IPS-18a (cell line): ENCODE results near the gene GRIP1.
"Not testable (repeated sequence)": the region's sequence is repeated elsewhere in the genome, so short reads cannot be mapped to it uniquely, and the experiment has no call there.

ENCODE experiments used
- H3K27ac ChIP-seq: one replicate; pipeline ENCODE4 v1.5.1; 2013; ENCODE audit warnings: low read length
- H3K27me3 ChIP-seq: one replicate; pipeline ENCODE4 v1.6.1; 2013; ENCODE audit warnings: mild to moderate bottlenecking, low read length; ENCODE audit not compliant: control insufficient read depth, insufficient read depth
- H3K36me3 ChIP-seq: one replicate; pipeline ENCODE4 v1.6.1; 2013; ENCODE audit warnings: low read depth, low read length; ENCODE audit not compliant: control insufficient read depth
- H3K4me1 ChIP-seq: one replicate; pipeline ENCODE4 v1.6.1; 2013; ENCODE audit warnings: low read depth, low read length; ENCODE audit not compliant: control insufficient read depth
- H3K4me3 ChIP-seq: one replicate; pipeline ENCODE4 v1.5.1; 2013; ENCODE audit warnings: low read length
- H3K9ac ChIP-seq: one replicate; pipeline ENCODE4 v1.6.1; 2013; ENCODE audit warnings: mild to moderate bottlenecking, low read length, moderate library complexity
- H3K9me3 ChIP-seq: one replicate; pipeline ENCODE4 v1.6.1; 2013; ENCODE audit warnings: low read depth, low read length; ENCODE audit not compliant: control insufficient read depth

The GRIP1 gene

GRCh38 chr12:66500841-66501240 lies 178.0 kb downstream of the GRIP1 start:
- no peak overlapping the region for H3K27ac ChIP-seq
- H3K4me1 ChIP-seq, result peaks cover 35% of the 10 kb centered on the region
- H3K36me3 ChIP-seq, result no peaks in the 10 kb centered on the region
- H3K27me3 ChIP-seq, result no peaks in the 10 kb centered on the region
- H3K9me3 ChIP-seq, result no peaks in the 10 kb centered on the region
- H3K9ac ChIP-seq, result no peak overlapping the region
- H3K4me3 ChIP-seq, result no peak overlapping the region

DNA sequence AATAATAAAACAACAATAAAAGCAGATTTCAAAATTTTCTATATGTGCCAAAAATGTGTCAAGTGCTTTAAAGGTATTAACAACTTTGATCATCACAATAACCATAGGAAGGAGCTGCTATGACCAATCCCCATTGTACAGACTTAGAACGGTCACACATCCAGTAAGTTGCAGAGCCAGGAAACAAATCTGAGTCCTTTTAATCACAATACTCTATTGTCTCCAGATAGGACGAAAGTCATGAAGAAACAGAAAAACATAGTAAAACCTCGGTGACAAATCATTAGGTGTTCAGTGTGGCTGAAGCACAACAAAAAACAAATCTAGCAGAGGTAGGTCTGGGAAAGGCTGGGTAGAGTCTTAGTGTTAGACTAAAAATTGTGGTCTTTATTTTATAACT lies 178.8 kb downstream of the GRIP1 start:
- Histone ChIP-seq H3K4me1 (peaks cover 41% of the 10 kb centered on the region), H3K36me3 (no peaks in the 10 kb centered on the region), H3K27ac (no peak overlapping the region)

GRCh38 chr12:66499000-66499399 lies 179.9 kb downstream of the GRIP1 start:
- Histone ChIP-seq H3K9ac (no peak overlapping the region), H3K4me1 (peaks cover 41% of the 10 kb centered on the region), H3K27ac (peak overlapping the region; percentile 20)

More for the DNA sequence above, 178.8 kb downstream of the GRIP1 start:
- H3K27me3 ChIP-seq, result no peaks in the 10 kb centered on the region
- H3K4me3 ChIP-seq, result no peak overlapping the region
- H3K9me3 ChIP-seq, result no peaks in the 10 kb centered on the region
- H3K9ac ChIP-seq, result no peak overlapping the region

DNA sequence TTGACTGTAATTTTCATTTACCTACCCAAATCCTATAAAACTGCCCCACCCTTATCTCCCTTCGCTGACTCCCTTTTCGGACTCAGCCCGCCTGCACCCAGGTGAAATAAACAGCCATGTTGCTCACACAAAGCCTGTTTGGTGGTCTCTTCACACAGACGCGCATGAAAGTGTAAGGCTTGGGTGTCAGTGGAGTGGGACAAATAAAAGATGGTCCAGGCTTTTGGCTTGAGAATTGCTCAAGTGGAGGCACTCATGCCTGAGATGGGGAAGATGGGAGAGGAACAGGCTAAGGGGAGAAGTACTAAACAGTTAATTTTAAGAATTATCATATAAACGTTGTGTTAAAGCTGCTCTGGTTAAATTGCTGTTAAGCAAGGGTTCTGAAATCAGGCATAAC lies 180.8 kb downstream of the GRIP1 start:
- not testable (repeated sequence) for H3K9me3 ChIP-seq, H3K36me3 ChIP-seq, H3K27me3 ChIP-seq, H3K27ac ChIP-seq
- H3K4me1 ChIP-seq, result peaks cover 45% of the 10 kb centered on the region
- H3K4me3 ChIP-seq, result peak overlapping the region; percentile 28
- H3K9ac ChIP-seq, result peak overlapping the region; percentile 2

More at GRCh38 chr12:66499000-66499399, 179.9 kb downstream of the GRIP1 start:
- Histone ChIP-seq H3K36me3 (no peaks in the 10 kb centered on the region), H3K9me3 (no peaks in the 10 kb centered on the region), H3K4me3 (no peak overlapping the region), H3K27me3 (no peaks in the 10 kb centered on the region)

DNA sequence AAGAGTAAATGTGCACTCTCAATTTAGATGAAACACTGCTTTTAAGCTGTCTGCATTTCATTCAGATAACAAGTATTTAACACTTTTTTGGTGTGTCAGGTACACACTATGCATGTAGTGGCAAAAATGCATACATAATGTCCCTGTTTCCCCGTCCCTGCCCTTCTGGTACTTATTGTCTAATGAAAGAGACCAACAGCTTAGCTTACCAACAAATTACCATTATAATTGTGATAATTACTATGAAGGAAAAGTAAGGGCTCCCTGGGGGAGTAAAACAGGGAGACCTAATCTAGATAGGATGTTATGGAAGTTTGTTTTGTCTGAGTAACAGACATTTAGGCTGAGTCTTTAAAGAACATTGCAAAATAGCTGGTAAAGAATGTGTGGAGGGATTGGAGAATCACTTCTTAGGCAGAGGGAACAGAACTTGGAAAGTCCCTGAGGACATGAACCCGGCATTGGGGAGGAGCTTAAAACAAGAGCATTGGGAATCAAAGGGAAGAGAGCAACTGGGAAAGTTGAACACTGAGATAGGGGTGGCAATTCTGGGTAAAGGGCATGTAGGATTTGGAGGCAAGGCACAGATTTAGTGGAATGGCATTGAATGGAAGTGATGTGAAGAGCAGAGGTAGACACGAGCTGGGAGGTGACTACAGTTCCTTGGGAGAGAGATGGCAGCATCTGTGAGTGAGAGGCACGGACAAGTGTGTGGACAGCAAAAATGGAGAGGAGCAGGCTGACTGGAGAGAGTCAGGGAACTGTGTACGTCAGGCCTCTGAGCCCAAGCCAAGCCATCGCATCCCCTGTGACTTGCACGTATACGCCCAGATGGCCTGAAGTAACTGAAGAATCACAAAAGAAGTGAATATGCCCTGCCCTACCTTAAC lies 181.6 kb downstream of the GRIP1 start:
- H3K4me3 ChIP-seq, result no peak overlapping the region
- H3K4me1 ChIP-seq, result peaks cover 45% of the 10 kb centered on the region
- H3K36me3 ChIP-seq, result no peaks in the 10 kb centered on the region
- H3K9ac ChIP-seq, result no peak overlapping the region
- H3K9me3 ChIP-seq, result no peaks in the 10 kb centered on the region
- no peaks in the 10 kb centered on the region for H3K27me3 ChIP-seq
- H3K27ac ChIP-seq, result no peak overlapping the region

- peaks cover 48% of the 10 kb centered on the region for H3K4me1 ChIP-seq
- H3K36me3 ChIP-seq, result no peaks in the 10 kb centered on the region
- peak overlapping the region; percentile 45 for H3K27ac ChIP-seq
- no peaks in the 10 kb centered on the region for H3K27me3 ChIP-seq
- H3K4me3 ChIP-seq, result no peak overlapping the region
- H3K9ac ChIP-seq, result no peak overlapping the region
- H3K9me3 ChIP-seq, result no peaks in the 10 kb centered on the region
Observed at GRCh38 chr12:66496595-66496994, 182.3 kb downstream of the GRIP1 start.

DNA sequence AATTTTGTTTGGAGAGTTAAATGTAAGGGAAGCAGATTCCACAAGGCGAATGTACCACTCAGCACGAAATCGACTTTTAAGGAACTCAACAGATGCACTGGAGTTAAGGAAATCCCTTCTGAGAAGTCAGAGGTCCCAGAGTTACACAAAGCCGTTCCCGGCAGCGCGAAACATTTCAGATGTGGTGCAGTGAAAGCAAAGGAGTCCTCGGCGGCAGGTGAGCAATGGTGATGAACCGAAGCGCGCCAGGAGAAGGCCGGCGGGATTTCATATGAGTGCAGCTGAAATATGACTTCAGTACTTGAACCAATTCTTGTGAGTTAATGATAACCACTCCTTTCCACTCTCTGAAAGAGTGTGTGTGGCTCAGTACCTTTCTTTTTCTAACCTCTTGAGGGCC lies 183.2 kb downstream of the GRIP1 start:
- Histone ChIP-seq H3K9me3 (no peaks in the 10 kb centered on the region), H3K9ac (no peak overlapping the region), H3K4me1 (peaks cover 48% of the 10 kb centered on the region), H3K27me3 (no peaks in the 10 kb centered on the region), H3K36me3 (no peaks in the 10 kb centered on the region), H3K27ac (no peak overlapping the region), H3K4me3 (no peak overlapping the region)

DNA sequence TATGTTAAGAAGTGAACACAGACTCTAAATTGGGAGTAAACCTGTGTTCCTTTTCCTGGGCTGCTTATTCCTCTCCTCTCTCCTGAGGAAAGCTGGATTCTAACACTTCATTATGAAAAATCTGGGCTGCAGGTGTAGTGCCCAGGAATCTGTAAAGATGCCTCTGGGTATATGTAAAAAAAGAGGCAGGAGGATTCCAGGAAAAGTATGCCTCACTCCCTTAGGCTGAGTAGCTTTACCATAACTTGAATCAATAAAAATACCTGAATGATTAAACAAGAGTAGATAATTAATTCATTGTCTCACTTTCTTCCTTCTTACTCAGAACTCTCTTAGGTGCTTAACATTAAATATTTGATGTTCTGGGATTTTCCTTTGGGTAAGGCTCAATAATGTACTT lies 185.1 kb downstream of the GRIP1 start:
- H3K9me3 ChIP-seq, result no peaks in the 10 kb centered on the region
- H3K4me1 ChIP-seq, result peaks cover 37% of the 10 kb centered on the region
- H3K27ac ChIP-seq, result no peak overlapping the region
- no peaks in the 10 kb centered on the region for H3K27me3 ChIP-seq
- no peaks in the 10 kb centered on the region for H3K36me3 ChIP-seq
- H3K9ac ChIP-seq, result no peak overlapping the region
- H3K4me3 ChIP-seq, result no peak overlapping the region

- no peaks in the 10 kb centered on the region for H3K9me3 ChIP-seq
- H3K36me3 ChIP-seq, result no peaks in the 10 kb centered on the region
- no peak overlapping the region for H3K9ac ChIP-seq
- no peak overlapping the region for H3K4me3 ChIP-seq
- peaks cover 21% of the 10 kb centered on the region for H3K4me1 ChIP-seq
- no peak overlapping the region for H3K27ac ChIP-seq
- H3K27me3 ChIP-seq, result no peaks in the 10 kb centered on the region
Observed at GRCh38 chr12:66491853-66492252, 187.0 kb downstream of the GRIP1 start.

DNA sequence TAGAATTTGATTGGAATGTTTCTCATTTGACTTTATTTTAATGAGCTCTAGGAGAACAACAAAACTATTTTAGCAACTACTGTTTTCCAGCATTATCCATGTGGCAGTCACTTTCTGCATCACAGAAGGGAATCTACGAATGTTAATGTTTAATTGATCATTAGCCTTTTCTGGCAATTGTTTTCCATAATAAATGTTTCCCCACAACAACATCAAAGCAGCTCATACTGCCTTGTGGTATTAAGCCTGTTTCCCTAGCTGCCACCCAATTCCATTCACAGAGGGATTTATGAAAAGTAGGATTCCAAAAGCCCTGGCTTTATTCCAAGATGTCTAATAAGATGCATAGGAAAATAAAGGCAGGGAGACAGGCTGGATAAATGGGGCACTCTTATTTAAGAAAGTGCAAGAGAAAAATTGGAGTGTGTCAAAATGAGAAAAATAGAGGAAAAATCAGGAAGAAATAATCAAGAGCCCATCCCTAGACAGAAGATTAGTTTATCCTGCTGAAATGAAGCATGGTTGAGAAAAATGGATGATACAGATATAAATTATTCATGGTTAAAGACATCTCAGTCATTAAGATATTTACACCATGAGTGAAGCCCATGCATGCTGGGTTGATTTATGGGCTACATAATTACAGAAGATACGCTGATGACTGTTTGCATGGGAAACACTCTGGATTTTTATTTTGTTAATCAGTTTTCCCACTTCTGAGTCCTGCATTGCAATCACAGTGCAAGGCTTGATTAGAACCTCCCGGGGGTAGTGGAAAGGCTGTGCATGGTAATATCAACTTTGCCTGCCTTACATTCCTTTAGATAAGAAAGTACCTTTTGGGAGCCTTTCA lies 196.3 kb downstream of the GRIP1 start:
- Histone ChIP-seq H3K4me1 (no peaks in the 10 kb centered on the region), H3K9ac (no peak overlapping the region), H3K27me3 (no peaks in the 10 kb centered on the region), H3K4me3 (no peak overlapping the region), H3K36me3 (no peaks in the 10 kb centered on the region), H3K27ac (no peak overlapping the region), H3K9me3 (no peaks in the 10 kb centered on the region)

- no peaks in the 10 kb centered on the region for H3K36me3 ChIP-seq
- no peak overlapping the region for H3K4me3 ChIP-seq
- H3K4me1 ChIP-seq, result no peaks in the 10 kb centered on the region
- no peaks in the 10 kb centered on the region for H3K9me3 ChIP-seq
- H3K27me3 ChIP-seq, result no peaks in the 10 kb centered on the region
- no peak overlapping the region for H3K9ac ChIP-seq
- H3K27ac ChIP-seq, result no peak overlapping the region
Observed at GRCh38 chr12:66467932-66468331, 210.9 kb downstream of the GRIP1 start.
